HCT116 (cell line): Measurements from ENCODE around the gene ZNFX1. TPM values are rescaled to one million over a fixed set of nuclear protein-coding genes. Genes with fewer than 3 reads are reported as not detected.

ENCODE experiments used
- ATAC-seq: fragments of 200-7000 bp; cut with Tn5 transposase; 2 replicates; pipeline ENCODE4 v1.9.1; 2020; ENCODE audit warnings: mild to moderate bottlenecking, moderate library complexity
- BruUV-seq: library from RNA; stranded (reverse); fragments of 400-500 nt; replicated peaks from 2 replicates; lab custom pipeline; 2021; lab: Mats Ljungman, UMichigan
- CTCF ChIA-PET: fragments of 300-600 bp; sonication (Branson Sonifier 250); formaldehyde crosslinking; loops from one replicate; lab custom pipeline; 2021; ENCODE audit warnings: antibody characterized with exemption; lab: Charles Lee
- POLR2A ChIA-PET: fragments of 300-600, 350-600 bp; sonication (Branson Sonifier 250); formaldehyde crosslinking; loops from one replicate; lab custom pipeline; 2021; ENCODE audit warnings: antibody characterized with exemption; lab: Charles Lee
- RAD21 ChIA-PET, 2 experiments: fragments of 300-600 bp; sonication (Branson Sonifier 250); formaldehyde crosslinking; loops; one replicate each; lab custom pipeline; 2023; ENCODE audit warnings: low total read pairs in 2 of 2; ENCODE audit not compliant: uncharacterized antibody in 2 of 2, unreplicated experiment in 2 of 2, low non-redundant PET in 1 of 2; lab: Charles Lee
- DNase-seq: peaks from one replicate; pipeline ENCODE4 v3.0.0-alpha.2; 2010; ENCODE audit warnings: low read depth, low spot score
- H2AFZ ChIP-seq: fragments of 200-600 bp; shearing (Covaris generic), sonication (generic); 2 replicates; pipeline ENCODE4 v1.6.1; 2017; ENCODE audit warnings: low read depth, mixed run types, mixed read lengths, antibody characterized with exemption, low read length; ENCODE audit not compliant: poor library complexity, severe bottlenecking
- H3K27ac ChIP-seq: 2 replicates; pipeline ENCODE4 v1.5.1; 2012; ENCODE audit warnings: low read depth, low read length
- H3K27me3 ChIP-seq: fragments of 200-600 bp; sonication (generic); 2 replicates; pipeline ENCODE4 v1.6.1; 2016; ENCODE audit warnings: mixed run types, low read length, mixed read lengths; ENCODE audit not compliant: insufficient read depth
- H3K36me3 ChIP-seq, 2 experiments: fragments of 200-500 bp in 1 of 2; fragments of 200-600 bp in 1 of 2; sonication (Bioruptor generic) in 1 of 2; sonication (generic) in 1 of 2; 2 replicates each; pipeline versions ENCODE4 v1.5.1 to v1.6.1; 2014 to 2016; ENCODE audit warnings: low read length in 2 of 2, inconsistent platforms in 1 of 2, mixed read lengths in 1 of 2, mixed run types in 1 of 2; ENCODE audit not compliant: insufficient read depth in 2 of 2, control insufficient read depth in 1 of 2
- H3K4me1 ChIP-seq, 2 experiments: fragments of 200-600 bp in 1 of 2; sonication (generic) in 1 of 2; 2 replicates each; pipeline versions ENCODE4 v1.5.1 to v1.6.1; 2012 to 2017; ENCODE audit warnings: low read length in 2 of 2, inconsistent platforms in 1 of 2, mild to moderate bottlenecking in 1 of 2, mixed read lengths in 1 of 2, mixed run types in 1 of 2, moderate library complexity in 1 of 2; ENCODE audit not compliant: insufficient read depth in 2 of 2, control insufficient read depth in 1 of 2
- H3K4me2 ChIP-seq: fragments of 200-600 bp; sonication (generic); 2 replicates; pipeline ENCODE4 v1.6.1; 2017; ENCODE audit warnings: mixed run types, low read length, mixed read lengths
- H3K4me3 ChIP-seq, 2 experiments: fragments of 200-600 bp in 1 of 2; sonication (generic) in 1 of 2; replicated peaks in 1 of 2; 2 replicates each; pipeline ENCODE4 v1.5.1; 2011 to 2016; ENCODE audit warnings: low read length in 2 of 2, control low read depth in 1 of 2, low read depth in 1 of 2, mild to moderate bottlenecking in 1 of 2, mixed read lengths in 1 of 2, mixed run types in 1 of 2
- H3K79me2 ChIP-seq: fragments of 200-600 bp; sonication (generic); 2 replicates; pipeline ENCODE4 v1.6.1; 2017; ENCODE audit warnings: mild to moderate bottlenecking, mixed run types, low read length, moderate library complexity, mixed read lengths; ENCODE audit not compliant: insufficient read depth
- H3K9ac ChIP-seq: fragments of 200-600 bp; sonication (generic); 2 replicates; pipeline ENCODE4 v1.6.1; 2016; ENCODE audit warnings: low read length, mixed read lengths
- H3K9me2 ChIP-seq: fragments of 200-600 bp; sonication (generic), shearing (Covaris generic); 2 replicates; pipeline ENCODE4 v1.6.1; 2017; ENCODE audit warnings: mixed run types, mild to moderate bottlenecking, moderate library complexity; ENCODE audit not compliant: insufficient read depth
- H3K9me3 ChIP-seq, 2 experiments: fragments of 200-500 bp in 1 of 2; fragments of 200-600 bp in 1 of 2; sonication (Bioruptor generic) in 1 of 2; sonication (generic) in 1 of 2; 2 replicates each; pipeline ENCODE4 v1.6.1; 2014 to 2017; ENCODE audit warnings: low read length in 2 of 2, mixed read lengths in 2 of 2, inconsistent platforms in 1 of 2, low read depth in 1 of 2, mild to moderate bottlenecking in 1 of 2, mixed run types in 1 of 2, moderate library complexity in 1 of 2; ENCODE audit not compliant: control insufficient read depth in 1 of 2, insufficient read depth in 1 of 2
- H4K20me1 ChIP-seq: fragments of 200-600 bp; sonication (generic), shearing (Covaris generic); 2 replicates; pipeline ENCODE4 v1.6.1; 2017; ENCODE audit warnings: mixed run types, mild to moderate bottlenecking, moderate library complexity; ENCODE audit not compliant: insufficient read depth
- CEBPB ChIP-seq: IDR thresholded peaks from 2 replicates; pipeline ENCODE4 v1.6.1; 2012; ENCODE audit warnings: low read depth
- EZH2 ChIP-seq: fragments of 200-600 bp; sonication (generic); IDR thresholded peaks from 2 replicates; pipeline ENCODE4 v1.6.1; 2017; ENCODE audit warnings: antibody characterized with exemption, mixed run types
- FOSL1 ChIP-seq: IDR thresholded peaks from 2 replicates; pipeline ENCODE4 v1.6.1; 2012; ENCODE audit warnings: low read depth
- JUND ChIP-seq: IDR thresholded peaks from 2 replicates; pipeline ENCODE4 v1.6.1; 2012
- ZFX ChIP-seq: fragments of 450-650 bp; IDR thresholded peaks from 2 replicates; pipeline ENCODE4 v1.6.1; 2017
- intact Hi-C: fragments of 100-400 bp; cut with micrococcal nuclease; formaldehyde crosslinking; loops from 2 replicates; pipeline ENCODE4 v1.10.0; 2022
- total RNA-seq: library from RNA; stranded (reverse); gene quantifications from one replicate; pipeline ENCODE4 v1.2.1, GENCODE V29; 2021; ENCODE audit not compliant: unreplicated experiment
- TF ChIP-seq, protein P1 (sequence below), 3 experiments: fragments of 200-600 bp in 1 of 3; sonication (generic) in 1 of 3; IDR thresholded peaks in 2 of 3; conservative IDR thresholded peaks in 1 of 3; 2 replicates each; pipeline ENCODE4 v1.5.1; 2012 to 2017; ENCODE audit warnings: low read depth in 2 of 3, low read length in 2 of 3, antibody characterized with exemption in 1 of 3, borderline replicate concordance in 1 of 3, control low read depth in 1 of 3, mild to moderate bottlenecking in 1 of 3, mixed read lengths in 1 of 3, mixed run types in 1 of 3, moderate library complexity in 1 of 3; ENCODE audit not compliant: insufficient read depth in 1 of 3

The ZNFX1 gene
- total RNA-seq, 1 experiment from 2014 or later: 24.1 TPM

DNA sequence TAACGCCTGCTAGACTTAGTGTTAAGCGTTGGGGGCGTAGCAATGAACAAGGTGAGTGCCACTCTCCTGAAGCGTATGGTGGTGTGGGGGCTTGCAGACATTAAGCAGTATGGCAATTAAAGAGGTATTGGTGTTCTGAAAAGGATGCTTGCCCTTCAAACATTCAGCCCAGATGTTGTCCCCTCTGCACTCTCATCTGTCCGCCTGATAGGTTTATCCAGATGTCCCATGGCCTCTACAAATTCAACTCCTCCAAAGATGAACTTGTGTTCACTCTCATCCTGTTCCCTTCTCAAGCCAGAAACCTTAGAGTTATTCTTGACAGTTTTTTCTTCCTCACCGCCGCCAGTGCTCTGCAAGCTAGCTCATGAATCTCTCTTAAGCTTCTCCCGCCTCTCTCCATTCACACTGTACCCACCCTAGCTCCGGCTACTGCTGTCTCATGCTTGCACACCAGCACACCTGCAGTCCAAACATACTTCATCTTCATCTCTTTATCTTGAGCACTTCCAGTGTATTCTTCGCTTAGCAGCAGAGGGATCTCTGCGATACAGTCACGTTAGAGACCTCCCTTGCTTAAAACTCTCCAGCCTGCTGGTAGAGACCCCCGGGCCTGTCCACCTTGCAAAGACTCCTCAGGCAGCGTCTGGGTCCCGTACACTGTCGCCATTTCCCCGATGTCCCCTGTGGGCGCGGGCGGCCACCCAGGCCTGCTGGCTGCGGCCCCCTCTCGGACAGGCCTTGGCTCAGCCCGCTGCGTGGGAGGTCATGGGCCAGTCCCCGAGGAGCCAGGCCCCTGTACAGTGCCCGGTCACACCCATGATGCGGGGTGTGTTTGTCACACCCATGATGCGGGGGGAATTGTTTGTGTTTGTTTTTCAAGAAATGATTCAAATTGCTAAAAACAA lies 57.7 kb downstream of the ZNFX1 start:
- Histone ChIP-seq H3K4me3 (peak overlapping the region; percentile 87 to 95), H3K27me3 (no peaks in the 10 kb centered on the region), H3K4me1 (peaks cover 18 to 23% of the 10 kb centered on the region in 2 experiments), H3K9me3 (no peaks in the 10 kb centered on the region), H2AFZ (no peak overlapping the region), H3K9ac (peak overlapping the region; percentile 86), H4K20me1 (no peaks in the 10 kb centered on the region), H3K4me2 (peak overlapping the region; percentile 73), H3K27ac (peak overlapping the region; percentile 59), H3K9me2 (no peaks in the 10 kb centered on the region), H3K36me3 (peaks cover 27 to 34% of the 10 kb centered on the region in 2 experiments), H3K79me2 (peaks cover 33% of the 10 kb centered on the region)
- intact Hi-C loops: loop anchor here (5.0 kb wide), 1 partner anchor 583 kb away; no protein-coding TSS in a partner anchor
- TF ChIP-seq ZFX: no peak
- no peak for TF ChIP-seq CEBPB
- TF ChIP-seq, protein P1, sequence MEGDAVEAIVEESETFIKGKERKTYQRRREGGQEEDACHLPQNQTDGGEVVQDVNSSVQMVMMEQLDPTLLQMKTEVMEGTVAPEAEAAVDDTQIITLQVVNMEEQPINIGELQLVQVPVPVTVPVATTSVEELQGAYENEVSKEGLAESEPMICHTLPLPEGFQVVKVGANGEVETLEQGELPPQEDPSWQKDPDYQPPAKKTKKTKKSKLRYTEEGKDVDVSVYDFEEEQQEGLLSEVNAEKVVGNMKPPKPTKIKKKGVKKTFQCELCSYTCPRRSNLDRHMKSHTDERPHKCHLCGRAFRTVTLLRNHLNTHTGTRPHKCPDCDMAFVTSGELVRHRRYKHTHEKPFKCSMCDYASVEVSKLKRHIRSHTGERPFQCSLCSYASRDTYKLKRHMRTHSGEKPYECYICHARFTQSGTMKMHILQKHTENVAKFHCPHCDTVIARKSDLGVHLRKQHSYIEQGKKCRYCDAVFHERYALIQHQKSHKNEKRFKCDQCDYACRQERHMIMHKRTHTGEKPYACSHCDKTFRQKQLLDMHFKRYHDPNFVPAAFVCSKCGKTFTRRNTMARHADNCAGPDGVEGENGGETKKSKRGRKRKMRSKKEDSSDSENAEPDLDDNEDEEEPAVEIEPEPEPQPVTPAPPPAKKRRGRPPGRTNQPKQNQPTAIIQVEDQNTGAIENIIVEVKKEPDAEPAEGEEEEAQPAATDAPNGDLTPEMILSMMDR (IDR thresholded peaks at IDR 0.05 in 2 of 3, conservative IDR thresholded peaks at IDR 0.05 in 1 of 3; ENCODE audit: borderline replicate concordance in 1 of 3, insufficient read depth in 1 of 3, low read depth in 2 of 3, low read length in 2 of 3): no peak
- no peak for TF ChIP-seq JUND
- TF ChIP-seq FOSL1: no peak
- no peak for TF ChIP-seq EZH2
- no peak; the same call in 1 of the 2 replicates for ATAC-seq
- no TSS peak for BruUV-seq
- POLR2A ChIA-PET: no interaction called here
- CTCF ChIA-PET: no interaction called here
- DNase-seq: no peak
- RAD21 ChIA-PET: no interaction called here
